Neural progenitor cell (in vitro differentiated cells): ENCODE results near the gene PPP1CB. TPM values are rescaled to one million over a fixed set of nuclear protein-coding genes. Genes with fewer than 3 reads are reported as not detected.

Experiments
- DNase-seq: peaks from one replicate; pipeline ENCODE4 v3.0.0-alpha.2; 2016; ENCODE audit warnings: low spot score
- H2AFZ ChIP-seq: fragments of 200-600 bp; sonication (generic); replicated peaks from 2 replicates; pipeline ENCODE4 v1.6.1; 2016; ENCODE audit warnings: antibody characterized with exemption
- H3F3A ChIP-seq: fragments of 200-600 bp; sonication (generic); 2 replicates; pipeline ENCODE4 v1.6.1; 2016; ENCODE audit warnings: antibody characterized with exemption, low read depth
- H3K27ac ChIP-seq: fragments of 200-600 bp; sonication (generic); 2 replicates; pipeline ENCODE4 v1.5.1; 2016; ENCODE audit warnings: mild to moderate bottlenecking
- H3K27me3 ChIP-seq: fragments of 200-600 bp; sonication (generic); 2 replicates; pipeline ENCODE4 v1.6.1; 2016; ENCODE audit warnings: mild to moderate bottlenecking, moderate library complexity
- H3K36me3 ChIP-seq: fragments of 200-600 bp; sonication (generic); 2 replicates; pipeline ENCODE4 v1.5.1; 2016
- H3K4me1 ChIP-seq: fragments of 200-600 bp; sonication (generic); 2 replicates; pipeline ENCODE4 v1.6.1; 2016; ENCODE audit warnings: mixed run types
- H3K4me2 ChIP-seq: fragments of 200-600 bp; sonication (generic); 2 replicates; pipeline ENCODE4 v1.6.1; 2016
- H3K4me3 ChIP-seq: fragments of 200-600 bp; sonication (generic); 2 replicates; pipeline ENCODE4 v1.5.1; 2016
- H3K79me2 ChIP-seq: fragments of 200-600 bp; sonication (generic); 2 replicates; pipeline ENCODE4 v1.6.1; 2016; ENCODE audit warnings: low read depth
- H3K9ac ChIP-seq: fragments of 200-600 bp; sonication (generic); 2 replicates; pipeline ENCODE4 v1.6.1; 2016
- H3K9me3 ChIP-seq: fragments of 200-600 bp; sonication (generic); 2 replicates; pipeline ENCODE4 v1.5.1; 2016; ENCODE audit warnings: low read depth
- H4K20me1 ChIP-seq: fragments of 200-600 bp; sonication (generic); 2 replicates; pipeline ENCODE4 v1.6.1; 2016; ENCODE audit warnings: low read depth
- H3K27ac Mint-ChIP-seq: 3 replicates; pipeline ENCODE4 v1.8.0; 2021; ENCODE audit warnings: mixed read lengths
- H3K27me3 Mint-ChIP-seq: 2 replicates; pipeline ENCODE4 v1.8.0; 2022; ENCODE audit warnings: low read depth, mild to moderate bottlenecking, inconsistent platforms, moderate library complexity, mixed read lengths; ENCODE audit not compliant: insufficient read depth
- H3K36me3 Mint-ChIP-seq: 3 replicates; pipeline ENCODE4 v1.8.0; 2021; ENCODE audit warnings: mixed read lengths
- H3K4me1 Mint-ChIP-seq: 3 replicates; pipeline ENCODE4 v1.8.0; 2021; ENCODE audit warnings: mixed read lengths
- H3K4me3 Mint-ChIP-seq: 3 replicates; pipeline ENCODE4 v1.8.0; 2021; ENCODE audit warnings: mild to moderate bottlenecking, moderate library complexity, mixed read lengths
- H3K9me3 Mint-ChIP-seq: 3 replicates; pipeline ENCODE4 v1.8.0; 2020; ENCODE audit warnings: mixed read lengths
- CTCF ChIP-seq: fragments of 200-600 bp; sonication (generic); IDR thresholded peaks from 2 replicates; pipeline ENCODE4 v1.5.1; 2017; ENCODE audit warnings: antibody characterized with exemption, mild to moderate bottlenecking
- EZH2 ChIP-seq: fragments of 200-600 bp; sonication (generic); IDR thresholded peaks from 2 replicates; pipeline ENCODE4 v1.6.1; 2017; ENCODE audit warnings: antibody characterized with exemption, mild to moderate bottlenecking, moderate library complexity
- EZH2phosphoT487 ChIP-seq: fragments of 200-600 bp; sonication (generic); IDR thresholded peaks from 2 replicates; pipeline ENCODE4 v1.6.1; 2017; ENCODE audit warnings: antibody characterized with exemption
- total RNA-seq: library from RNA; depleted of rRNA; stranded (reverse); fragments of >200 nt; gene quantifications from 2 replicates; pipeline ENCODE4 v1.2.3, GENCODE V29; 2015; ENCODE audit warnings: low replicate concordance

PPP1CB gene
- total RNA-seq, 1 donor from 2014 or later, result 244 TPM

GRCh38 chr2:28721601-28722191 lies 29.9 kb upstream of the PPP1CB start:
- Mint-ChIP-seq H3K4me3 (no peak overlapping the region), H3K9me3 (peaks cover 4% of the 10 kb centered on the region), H3K27me3 (peaks cover 5% of the 10 kb centered on the region), H3K27ac (no peak overlapping the region), H3K36me3 (no peaks in the 10 kb centered on the region), H3K4me1 (peaks cover 16% of the 10 kb centered on the region)
- no peak overlapping the region for H3K9ac ChIP-seq
- no peaks in the 10 kb centered on the region for H3K27me3 ChIP-seq
- TF ChIP-seq CTCF, result no peak
- no peak for TF ChIP-seq EZH2
- TF ChIP-seq EZH2phosphoT487, result no peak
- no peaks in the 10 kb centered on the region for H4K20me1 ChIP-seq
- H3K27ac ChIP-seq, result no peak overlapping the region
- DNase-seq, result no peak
- no peak overlapping the region for H2AFZ ChIP-seq
- H3K4me3 ChIP-seq, result no peak overlapping the region
- no peaks in the 10 kb centered on the region for H3K79me2 ChIP-seq
- H3K36me3 ChIP-seq, result no peaks in the 10 kb centered on the region
- H3K4me1 ChIP-seq, result peaks cover 5% of the 10 kb centered on the region
- H3K4me2 ChIP-seq, result no peak overlapping the region
- H3F3A ChIP-seq, result no peaks in the 10 kb centered on the region
- H3K9me3 ChIP-seq, result no peaks in the 10 kb centered on the region

- Histone ChIP-seq H2AFZ (no peak overlapping the region), H3K27ac (no peak overlapping the region), H3K9me3 (no peaks in the 10 kb centered on the region), H3K9ac (no peak overlapping the region), H3K4me2 (no peak overlapping the region), H3K27me3 (no peaks in the 10 kb centered on the region), H3K4me1 (no peaks in the 10 kb centered on the region), H3F3A (no peaks in the 10 kb centered on the region), H3K79me2 (no peaks in the 10 kb centered on the region), H4K20me1 (no peaks in the 10 kb centered on the region), H3K4me3 (no peak overlapping the region), H3K36me3 (no peaks in the 10 kb centered on the region)
- no peak for DNase-seq
- Mint-ChIP-seq H3K27ac (no peak overlapping the region), H3K4me3 (no peak overlapping the region), H3K27me3 (peaks cover 5% of the 10 kb centered on the region), H3K4me1 (peaks cover 6% of the 10 kb centered on the region), H3K9me3 (peaks cover 4% of the 10 kb centered on the region), H3K36me3 (no peaks in the 10 kb centered on the region)
- no peak for TF ChIP-seq EZH2phosphoT487
- no peak for TF ChIP-seq EZH2
- no peak for TF ChIP-seq CTCF
These were observed 26.5 kb upstream of the PPP1CB start for GRCh38 chr2:28725021-28725711.

- Histone ChIP-seq H3K27me3 (no peaks in the 10 kb centered on the region), H3K4me3 (no peak overlapping the region), H3K4me1 (no peaks in the 10 kb centered on the region), H3K36me3 (no peaks in the 10 kb centered on the region), H3F3A (no peaks in the 10 kb centered on the region), H3K9me3 (no peaks in the 10 kb centered on the region), H3K4me2 (no peak overlapping the region), H3K27ac (no peak overlapping the region), H4K20me1 (no peaks in the 10 kb centered on the region), H3K9ac (no peak overlapping the region), H3K79me2 (no peaks in the 10 kb centered on the region), H2AFZ (no peak overlapping the region)
- DNase-seq, result no peak
- TF ChIP-seq EZH2 (no peak), EZH2phosphoT487 (no peak), CTCF (no peak)
- Mint-ChIP-seq H3K4me3 (no peak overlapping the region), H3K27ac (no peak overlapping the region), H3K9me3 (no peaks in the 10 kb centered on the region), H3K4me1 (peaks cover 6% of the 10 kb centered on the region), H3K36me3 (no peaks in the 10 kb centered on the region), H3K27me3 (peaks cover 5% of the 10 kb centered on the region)
These were observed 25.5 kb upstream of the PPP1CB start for GRCh38 chr2:28726177-28726576.
